ENCODE measurements around the gene IQCB1. TPM values are rescaled to one million over a fixed set of nuclear protein-coding genes. Genes with fewer than 3 reads are reported as not detected.
"Not testable (repeated sequence)": the region's sequence is repeated elsewhere in the genome, so short reads cannot be mapped to it uniquely, and the experiment has no call there.

Gene IQCB1
- total RNA-seq, 4 donors from 2014 or later, result 4.5 to 52.1 (median 29.1) TPM

DNA sequence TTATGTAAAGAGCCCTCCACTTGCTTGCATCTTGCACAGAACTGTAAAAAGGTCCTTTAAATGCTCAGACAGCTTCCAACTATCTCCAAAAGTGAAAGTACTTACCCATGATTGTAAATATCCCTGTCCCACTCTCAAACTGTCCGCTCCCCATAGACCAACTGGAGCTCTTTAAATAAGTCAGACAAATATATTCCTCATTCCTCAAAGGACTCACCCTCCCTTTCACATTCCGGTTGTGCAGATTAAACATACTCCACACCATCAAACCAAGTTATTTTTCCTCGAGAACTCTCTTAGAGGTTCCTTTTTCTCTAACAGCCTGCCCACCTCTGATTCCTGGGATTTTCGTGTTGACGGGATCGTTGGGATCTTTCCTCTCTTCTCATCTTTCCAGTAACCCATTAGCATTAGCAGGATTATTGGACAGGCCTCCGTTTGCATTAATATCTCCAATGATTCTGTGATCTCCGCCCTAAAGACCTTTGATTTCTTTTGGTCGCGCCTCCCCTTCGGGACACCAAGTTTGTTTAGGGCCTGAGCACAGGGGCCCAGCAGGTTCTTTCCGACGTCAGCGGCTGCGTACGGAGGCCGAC, 86.1 kb downstream of the IQCB1 start:
- in situ Hi-C loops (cut with MboI; ENCODE audit: low pct_ligation_motif_present in 1 of 4, low pct_unique_long_range_greater_than_20kb in 1 of 4, low sequenced_read_pairs in 3 of 4) (no loop called here), intact Hi-C loops (cut with DNase I; ENCODE audit: low total_unique reads) (no loop called here)
- TF ChIP-seq, protein P1, sequence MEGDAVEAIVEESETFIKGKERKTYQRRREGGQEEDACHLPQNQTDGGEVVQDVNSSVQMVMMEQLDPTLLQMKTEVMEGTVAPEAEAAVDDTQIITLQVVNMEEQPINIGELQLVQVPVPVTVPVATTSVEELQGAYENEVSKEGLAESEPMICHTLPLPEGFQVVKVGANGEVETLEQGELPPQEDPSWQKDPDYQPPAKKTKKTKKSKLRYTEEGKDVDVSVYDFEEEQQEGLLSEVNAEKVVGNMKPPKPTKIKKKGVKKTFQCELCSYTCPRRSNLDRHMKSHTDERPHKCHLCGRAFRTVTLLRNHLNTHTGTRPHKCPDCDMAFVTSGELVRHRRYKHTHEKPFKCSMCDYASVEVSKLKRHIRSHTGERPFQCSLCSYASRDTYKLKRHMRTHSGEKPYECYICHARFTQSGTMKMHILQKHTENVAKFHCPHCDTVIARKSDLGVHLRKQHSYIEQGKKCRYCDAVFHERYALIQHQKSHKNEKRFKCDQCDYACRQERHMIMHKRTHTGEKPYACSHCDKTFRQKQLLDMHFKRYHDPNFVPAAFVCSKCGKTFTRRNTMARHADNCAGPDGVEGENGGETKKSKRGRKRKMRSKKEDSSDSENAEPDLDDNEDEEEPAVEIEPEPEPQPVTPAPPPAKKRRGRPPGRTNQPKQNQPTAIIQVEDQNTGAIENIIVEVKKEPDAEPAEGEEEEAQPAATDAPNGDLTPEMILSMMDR (IDR thresholded peaks at IDR 0.05), result no peak
- no peak for TF ChIP-seq POLR2AphosphoS5 (IDR thresholded peaks at IDR 0.05)
- TF ChIP-seq EP300 (IDR thresholded peaks at IDR 0.05; ENCODE audit: low read depth), result no peak
- TF ChIP-seq POLR2A (IDR thresholded peaks at IDR 0.05), result no peak
- peak overlapping the region; percentile 66 to 94 (median 82) for H3K4me3 ChIP-seq
- H3K27me3 ChIP-seq, result no peaks in the 10 kb centered on the region
- peak; percentile 78 for DNase-seq
- no peaks in the 10 kb centered on the region for H3K9me3 ChIP-seq
- H3K27ac ChIP-seq, result peak overlapping the region; percentile 90 to 97 (median 94)
- 1% methylated on average over 11 to 17 of the region's 17 CpGs for WGBS, 2 donors (ENCODE audit: low coverage in 1 of 2)
- H3K4me1 ChIP-seq, result peaks cover 18 to 35% (median 21%) of the 10 kb centered on the region in 4 donors
- H3K36me3 ChIP-seq, result no peaks in the 10 kb centered on the region

DNA sequence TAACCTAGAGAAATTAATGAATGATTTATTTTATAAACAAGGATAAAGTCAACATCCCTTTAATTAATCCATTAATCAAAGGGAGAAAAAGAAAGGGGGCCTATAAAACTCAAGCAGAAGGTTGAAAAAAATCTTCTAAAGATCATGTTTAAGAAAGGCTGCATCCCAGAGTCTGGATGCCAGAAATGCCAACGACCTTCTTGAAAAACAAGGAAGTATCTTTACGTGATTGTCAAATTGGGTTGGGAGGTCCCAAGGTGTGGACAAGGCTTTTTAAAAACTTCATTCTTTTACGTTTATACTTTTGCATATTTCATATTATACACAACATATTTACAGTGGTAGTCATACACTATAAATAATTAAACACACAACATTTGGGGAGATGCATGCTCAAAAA, 86.9 kb downstream of the IQCB1 start:
- Histone ChIP-seq H3K4me3 (peak overlapping the region in 3 of 4 donors; percentile 66 to 87 (median 77)), H3K27ac (peak overlapping the region; percentile 90 to 97 (median 94)), H3K4me1 (peaks cover 18 to 35% (median 21%) of the 10 kb centered on the region in 4 donors), H3K36me3 (no peaks in the 10 kb centered on the region), H3K27me3 (no peaks in the 10 kb centered on the region), H3K9me3 (no peaks in the 10 kb centered on the region)
- intact Hi-C loops (cut with DNase I; ENCODE audit: low total_unique reads), result no loop called here
- no peak for DNase-seq
- in situ Hi-C loops (cut with MboI; ENCODE audit: low pct_ligation_motif_present in 1 of 4, low pct_unique_long_range_greater_than_20kb in 1 of 4, low sequenced_read_pairs in 3 of 4), result no loop called here
- TF ChIP-seq, protein P1 (IDR thresholded peaks at IDR 0.05), result no peak
- TF ChIP-seq EP300 (IDR thresholded peaks at IDR 0.05; ENCODE audit: low read depth) (no peak), POLR2A (IDR thresholded peaks at IDR 0.05) (no peak)
- WGBS, 2 donors (ENCODE audit: low coverage in 1 of 2), result 22 to 28% methylated on average over 3 of the region's 3 CpGs

DNA sequence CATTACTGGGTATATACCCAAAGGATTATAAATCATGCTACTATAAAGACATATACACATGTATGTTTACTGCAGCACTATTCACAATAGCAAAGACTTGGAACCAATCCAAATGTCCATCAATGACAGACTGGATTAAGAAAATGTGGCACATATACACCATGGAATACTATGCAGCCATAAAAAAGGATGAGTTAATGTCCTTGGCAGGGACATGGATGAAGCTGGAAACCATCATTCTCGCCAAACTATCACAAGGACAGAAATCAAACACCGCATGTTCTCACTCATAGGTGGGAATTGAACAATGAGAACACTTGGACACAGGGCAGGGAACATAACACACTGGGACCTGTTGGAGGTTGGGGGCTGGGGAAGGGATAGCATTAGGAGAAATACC, 91.8 kb downstream of the IQCB1 start:
- H3K4me1 ChIP-seq, result peaks cover 8 to 39% (median 11%) of the 10 kb centered on the region in 4 donors
- H3K36me3 ChIP-seq; intact Hi-C loops (cut with DNase I; ENCODE audit: low total_unique reads); H3K27me3 ChIP-seq; H3K9me3 ChIP-seq; in situ Hi-C loops (cut with MboI; ENCODE audit: low pct_ligation_motif_present in 1 of 4, low pct_unique_long_range_greater_than_20kb in 1 of 4, low sequenced_read_pairs in 3 of 4); DNase-seq; H3K4me3 ChIP-seq; H3K27ac ChIP-seq: not testable (repeated sequence)
- 98 to 100% methylated on average over 2 of the region's 2 CpGs for WGBS, 2 donors (ENCODE audit: low coverage in 1 of 2)

DNA sequence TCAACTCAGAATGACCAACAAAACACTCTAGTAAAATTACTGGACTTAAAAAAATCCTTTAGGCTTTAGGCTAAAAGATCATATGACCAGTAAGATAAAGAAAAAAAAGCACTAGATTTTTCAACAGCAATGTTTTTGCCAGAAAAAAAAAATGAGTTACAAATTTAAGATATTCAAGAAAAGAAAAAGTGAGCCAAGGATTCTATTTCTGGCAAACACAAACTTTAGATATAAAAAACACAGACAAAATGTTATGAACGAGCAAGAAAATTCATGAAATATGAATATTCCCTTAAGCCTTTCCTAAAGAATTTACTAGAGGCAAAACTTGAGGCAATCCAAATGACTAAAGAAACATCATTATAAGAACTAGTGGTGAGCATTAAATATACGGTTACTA, 94.0 kb downstream of the IQCB1 start:
- H3K36me3 ChIP-seq, result no peaks in the 10 kb centered on the region
- H3K4me3 ChIP-seq, result no peak overlapping the region
- WGBS, 2 donors (ENCODE audit: low coverage in 1 of 2), result 64 to 86% methylated on average over 2 of the region's 2 CpGs
- no peak overlapping the region for H3K27ac ChIP-seq
- H3K27me3 ChIP-seq, result no peaks in the 10 kb centered on the region
- in situ Hi-C loops (cut with MboI; ENCODE audit: low pct_ligation_motif_present in 1 of 4, low pct_unique_long_range_greater_than_20kb in 1 of 4, low sequenced_read_pairs in 3 of 4) (no loop called here), intact Hi-C loops (cut with DNase I; ENCODE audit: low total_unique reads) (no loop called here)
- H3K4me1 ChIP-seq, result peaks cover 0 to 20% (median under 1%) of the 10 kb centered on the region in 4 donors
- no peak for DNase-seq
- no peaks in the 10 kb centered on the region for H3K9me3 ChIP-seq
- TF ChIP-seq, protein P1 (IDR thresholded peaks at IDR 0.05), result no peak
- TF ChIP-seq POLR2A (IDR thresholded peaks at IDR 0.05) (no peak), POLR2AphosphoS5 (IDR thresholded peaks at IDR 0.05) (no peak), EP300 (IDR thresholded peaks at IDR 0.05; ENCODE audit: low read depth) (no peak)

DNA sequence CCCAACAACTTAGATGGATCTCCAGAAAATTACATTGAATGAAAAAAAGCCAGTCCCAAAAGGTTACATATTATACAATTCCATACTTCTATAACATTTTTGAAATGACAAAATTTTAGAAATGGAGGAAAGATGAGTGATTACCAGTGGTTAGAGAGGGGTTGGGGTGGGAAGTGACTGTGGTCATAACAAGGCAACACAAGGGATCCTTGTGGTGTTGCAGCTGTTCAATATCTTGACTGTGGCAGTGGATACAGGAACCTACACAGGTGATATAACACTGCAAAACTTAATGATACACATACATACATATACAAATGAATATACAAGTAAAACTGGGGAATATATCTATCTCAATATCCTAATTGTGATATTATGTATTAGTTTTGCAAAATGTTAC, 95.0 kb downstream of the IQCB1 start:
- Histone ChIP-seq H3K9me3 (no peaks in the 10 kb centered on the region), H3K27me3 (no peaks in the 10 kb centered on the region), H3K36me3 (no peaks in the 10 kb centered on the region), H3K4me1 (peaks cover 0 to 19% (median 0%) of the 10 kb centered on the region in 4 donors), H3K4me3 (no peak overlapping the region), H3K27ac (no peak overlapping the region)
- in situ Hi-C loops (cut with MboI; ENCODE audit: low pct_ligation_motif_present in 1 of 4, low pct_unique_long_range_greater_than_20kb in 1 of 4, low sequenced_read_pairs in 3 of 4), result no loop called here
- DNase-seq, result no peak
- intact Hi-C loops (cut with DNase I; ENCODE audit: low total_unique reads), result no loop called here
- TF ChIP-seq POLR2A (IDR thresholded peaks at IDR 0.05), result no peak
- no peak for TF ChIP-seq POLR2AphosphoS5 (IDR thresholded peaks at IDR 0.05)
- TF ChIP-seq EP300 (IDR thresholded peaks at IDR 0.05; ENCODE audit: low read depth), result no peak
- TF ChIP-seq, protein P1 (IDR thresholded peaks at IDR 0.05), result no peak

All from transverse colon (tissue), 4 donors.